NT2/D1 (cell line): ENCODE results near the gene DSCAML1.

Experiments
- YY1 ChIP-seq: IDR thresholded peaks from 2 replicates; pipeline ENCODE4 v1.6.1; 2011; ENCODE audit not compliant: insufficient read length, insufficient read depth
- ZNF274 ChIP-seq: IDR thresholded peaks from 2 replicates; pipeline ENCODE4 v1.6.1; 2011; ENCODE audit warnings: mild to moderate bottlenecking, low read depth, low read length

- TF ChIP-seq ZNF274 (no peak), YY1 (no peak)
Measured at GRCh38 chr11:117841551-117842031, 44.6 kb upstream of the DSCAML1 start.
